Measurements from ENCODE around the gene CACNA2D3.

DNA sequence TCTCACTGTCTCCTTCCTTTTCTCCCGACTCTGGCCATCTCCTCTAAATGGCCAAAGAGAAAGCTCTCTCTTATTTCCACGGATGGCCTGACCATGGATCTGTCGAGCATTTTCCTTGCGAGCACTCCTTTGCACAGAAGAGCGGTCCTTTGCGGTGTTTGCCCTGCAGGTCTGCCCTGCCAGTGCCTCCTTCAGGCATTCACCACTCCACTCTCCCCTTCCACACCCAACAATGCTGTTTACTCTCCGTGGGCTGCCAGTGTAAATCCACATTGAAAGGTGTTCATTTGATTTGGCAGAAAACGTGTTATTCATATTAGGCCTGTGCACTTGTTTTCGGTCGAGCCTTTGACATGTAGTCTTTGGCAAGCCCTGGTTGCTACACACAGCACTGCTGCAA is 49.6 kb downstream of the CACNA2D3 start:
- TF ChIP-seq, protein P1, sequence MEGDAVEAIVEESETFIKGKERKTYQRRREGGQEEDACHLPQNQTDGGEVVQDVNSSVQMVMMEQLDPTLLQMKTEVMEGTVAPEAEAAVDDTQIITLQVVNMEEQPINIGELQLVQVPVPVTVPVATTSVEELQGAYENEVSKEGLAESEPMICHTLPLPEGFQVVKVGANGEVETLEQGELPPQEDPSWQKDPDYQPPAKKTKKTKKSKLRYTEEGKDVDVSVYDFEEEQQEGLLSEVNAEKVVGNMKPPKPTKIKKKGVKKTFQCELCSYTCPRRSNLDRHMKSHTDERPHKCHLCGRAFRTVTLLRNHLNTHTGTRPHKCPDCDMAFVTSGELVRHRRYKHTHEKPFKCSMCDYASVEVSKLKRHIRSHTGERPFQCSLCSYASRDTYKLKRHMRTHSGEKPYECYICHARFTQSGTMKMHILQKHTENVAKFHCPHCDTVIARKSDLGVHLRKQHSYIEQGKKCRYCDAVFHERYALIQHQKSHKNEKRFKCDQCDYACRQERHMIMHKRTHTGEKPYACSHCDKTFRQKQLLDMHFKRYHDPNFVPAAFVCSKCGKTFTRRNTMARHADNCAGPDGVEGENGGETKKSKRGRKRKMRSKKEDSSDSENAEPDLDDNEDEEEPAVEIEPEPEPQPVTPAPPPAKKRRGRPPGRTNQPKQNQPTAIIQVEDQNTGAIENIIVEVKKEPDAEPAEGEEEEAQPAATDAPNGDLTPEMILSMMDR (conservative IDR thresholded peaks at IDR 0.05; ENCODE audit: low read length), result no peak
- no peak for TF ChIP-seq EZH2phosphoT487 (IDR thresholded peaks at IDR 0.05; ENCODE audit: borderline replicate concordance, low read depth, low read length)
